Ramos (cell line): Measurements from ENCODE around the gene AARS2.

ENCODE experiments used
- in situ Hi-C: fragments of 300-500 bp; cut with MboI; formaldehyde crosslinking; loops from one replicate; pipeline ENCODE4 v1.14.3; 2022; ENCODE audit warnings: low sequenced_read_pairs; ENCODE audit not compliant: unreplicated experiment

AARS2 gene

DNA sequence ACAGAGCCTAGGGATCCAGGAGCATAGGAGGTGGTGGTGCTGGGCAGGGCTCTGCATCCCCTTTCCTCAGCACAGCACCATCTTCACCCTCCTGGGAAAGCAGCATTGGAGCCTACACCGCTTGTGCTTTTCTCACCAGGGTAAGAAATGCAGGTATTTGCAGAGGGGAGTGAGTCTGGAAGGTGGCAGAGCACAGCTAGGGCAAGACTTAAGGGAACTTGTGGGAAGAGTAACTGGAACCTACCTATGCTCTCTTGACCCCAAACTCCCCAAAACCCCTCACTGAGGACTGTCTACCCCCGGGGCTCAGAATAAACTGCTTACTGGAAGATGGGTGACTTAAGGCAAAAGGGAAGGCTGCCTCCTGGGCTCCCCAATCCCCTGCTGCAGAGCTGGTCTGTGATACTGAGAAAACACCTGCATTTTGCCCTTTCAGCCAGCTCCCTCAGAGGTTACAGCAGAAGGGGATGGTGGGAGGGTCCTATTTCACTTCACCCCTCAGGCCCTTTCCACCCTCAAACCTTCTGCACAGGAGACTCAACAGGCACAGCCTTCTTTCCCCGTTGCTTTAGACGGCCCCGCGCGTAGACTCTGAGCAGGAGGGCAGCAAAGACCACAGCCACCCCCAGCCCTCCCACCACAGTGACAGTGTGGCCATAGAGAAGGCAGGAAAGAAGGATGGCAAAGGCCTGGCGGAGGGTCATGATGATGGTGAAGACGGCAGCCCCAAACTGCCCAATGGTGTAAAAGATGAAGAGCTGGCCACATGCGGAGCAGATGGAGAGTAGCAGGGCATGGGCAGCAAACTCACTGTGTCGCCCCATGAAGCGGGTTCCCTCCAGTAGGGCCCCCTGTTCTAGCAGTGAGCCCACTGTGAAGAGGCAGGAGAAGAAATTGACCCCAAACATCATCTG lies 58.7 kb downstream of the AARS2 start:
- in situ Hi-C loops, result no loop called here

DNA sequence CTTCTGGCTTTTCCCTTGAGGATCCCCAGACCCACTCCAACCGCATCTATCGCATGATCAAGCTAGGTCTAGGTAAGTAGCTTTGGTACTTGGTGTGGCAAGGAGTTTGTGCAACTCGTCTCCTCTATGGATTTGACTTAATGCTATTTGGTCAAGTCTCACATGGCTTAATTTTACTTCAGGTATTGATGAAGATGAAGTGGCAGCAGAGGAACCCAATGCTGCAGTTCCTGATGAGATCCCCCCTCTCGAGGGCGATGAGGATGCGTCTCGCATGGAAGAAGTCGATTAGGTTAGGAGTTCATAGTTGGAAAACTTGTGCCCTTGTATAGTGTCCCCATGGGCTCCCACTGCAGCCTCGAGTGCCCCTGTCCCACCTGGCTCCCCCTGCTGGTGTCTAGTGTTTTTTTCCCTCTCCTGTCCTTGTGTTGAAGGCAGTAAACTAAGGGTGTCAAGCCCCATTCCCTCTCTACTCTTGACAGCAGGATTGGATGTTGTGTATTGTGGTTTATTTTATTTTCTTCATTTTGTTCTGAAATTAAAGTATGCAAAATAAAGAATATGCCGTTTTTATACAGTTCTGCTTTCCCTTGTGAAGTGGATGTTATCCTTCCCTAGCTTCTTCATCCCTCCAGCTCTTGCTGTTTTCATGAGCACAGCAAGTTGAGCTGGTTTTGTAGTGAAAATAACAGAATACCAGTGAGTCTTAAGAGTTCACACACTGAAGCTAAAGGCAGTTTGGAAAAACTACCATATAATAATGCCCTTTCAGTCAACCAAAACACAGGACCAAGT lies 59.6 kb downstream of the AARS2 start:
- in situ Hi-C loops, result no loop called here

DNA sequence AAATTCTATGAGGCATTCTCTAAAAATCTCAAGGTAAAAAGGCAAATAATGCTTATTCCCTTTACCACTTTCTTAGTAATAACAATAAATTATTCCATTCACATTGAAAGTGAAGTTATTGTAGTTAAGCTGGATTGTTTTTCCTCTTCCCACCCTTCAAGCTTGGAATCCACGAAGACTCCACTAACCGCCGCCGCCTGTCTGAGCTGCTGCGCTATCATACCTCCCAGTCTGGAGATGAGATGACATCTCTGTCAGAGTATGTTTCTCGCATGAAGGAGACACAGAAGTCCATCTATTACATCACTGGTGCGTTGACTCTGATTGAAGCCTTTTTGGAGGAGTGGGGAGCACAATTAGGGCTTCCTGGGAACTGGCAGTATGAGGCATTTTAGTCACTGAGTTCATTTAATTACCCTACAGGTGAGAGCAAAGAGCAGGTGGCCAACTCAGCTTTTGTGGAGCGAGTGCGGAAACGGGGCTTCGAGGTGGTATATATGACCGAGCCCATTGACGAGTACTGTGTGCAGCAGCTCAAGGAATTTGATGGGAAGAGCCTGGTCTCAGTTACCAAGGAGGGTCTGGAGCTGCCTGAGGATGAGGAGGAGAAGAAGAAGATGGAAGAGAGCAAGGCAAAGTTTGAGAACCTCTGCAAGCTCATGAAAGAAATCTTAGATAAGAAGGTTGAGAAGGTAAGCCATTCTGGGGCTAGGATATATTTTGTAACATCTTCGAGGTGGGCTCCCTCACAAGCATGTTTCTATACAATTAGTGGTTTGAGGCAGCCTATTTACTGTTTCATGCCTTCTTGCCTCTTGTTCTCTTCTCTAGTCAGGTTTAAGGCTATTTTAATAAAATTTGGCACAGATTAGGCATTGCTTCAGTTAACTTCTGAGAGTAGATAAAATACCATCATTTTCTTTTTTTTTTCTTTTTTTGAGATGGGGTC lies 61.3 kb downstream of the AARS2 start:
- in situ Hi-C loops, result no loop called here

DNA sequence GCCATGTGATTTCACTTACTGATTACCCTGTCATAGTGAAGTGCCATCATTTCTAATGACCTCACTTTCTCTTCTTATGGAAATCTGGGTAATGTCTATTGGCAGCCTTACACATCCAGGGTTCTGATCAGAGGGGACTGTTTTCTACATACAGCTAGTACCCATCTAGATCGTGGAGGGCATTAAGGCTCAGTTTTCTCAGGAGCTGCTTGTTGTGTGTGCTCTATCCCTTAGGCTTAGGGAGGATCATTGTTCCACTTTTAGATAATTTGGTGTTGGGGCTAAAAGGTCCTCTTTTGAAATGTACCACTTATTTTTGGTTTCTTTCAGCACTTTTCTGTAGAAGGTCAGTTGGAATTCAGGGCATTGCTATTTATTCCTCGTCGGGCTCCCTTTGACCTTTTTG lies 62.4 kb downstream of the AARS2 start:
- in situ Hi-C loops, result no loop called here

DNA sequence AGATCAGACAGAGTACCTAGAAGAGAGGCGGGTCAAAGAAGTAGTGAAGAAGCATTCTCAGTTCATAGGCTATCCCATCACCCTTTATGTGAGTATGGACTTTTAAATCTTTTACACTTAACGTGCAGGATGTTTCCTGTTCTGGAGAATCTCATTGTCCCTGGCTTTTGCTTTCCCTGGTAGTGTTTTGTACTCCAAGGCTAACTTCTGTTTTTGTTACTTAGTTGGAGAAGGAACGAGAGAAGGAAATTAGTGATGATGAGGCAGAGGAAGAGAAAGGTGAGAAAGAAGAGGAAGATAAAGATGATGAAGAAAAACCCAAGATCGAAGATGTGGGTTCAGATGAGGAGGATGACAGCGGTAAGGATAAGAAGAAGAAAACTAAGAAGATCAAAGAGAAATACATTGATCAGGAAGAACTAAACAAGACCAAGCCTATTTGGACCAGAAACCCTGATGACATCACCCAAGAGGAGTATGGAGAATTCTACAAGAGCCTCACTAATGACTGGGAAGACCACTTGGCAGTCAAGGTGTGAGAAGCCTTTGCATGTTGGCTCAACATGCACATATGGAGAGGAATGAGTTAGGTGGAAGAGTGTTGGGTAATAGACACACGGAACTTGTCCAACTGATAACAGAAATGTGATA lies 63.0 kb downstream of the AARS2 start:
- in situ Hi-C loops, result no loop called here
